Measurements from ENCODE around the gene KIFC1. TPM values are rescaled to one million over a fixed set of nuclear protein-coding genes. Genes with fewer than 3 reads are reported as not detected.
A peak's percentile ranks its signal among the peaks of the same experiment; 100 is the strongest.

KIFC1 gene
- total RNA-seq, 1 donor from 2014 or later: 7.4 TPM

GRCh38 chr6:33410711-33411631 lies 19.3 kb downstream of the KIFC1 start, which contains the start of gene PHF1:
PHF1 (plus strand) TSS chr6:33411014; CDS start chr6:33412264, 1,250 bp downstream.
- DNase-seq (ENCODE audit: low spot score): no peak
- H3K4me1 Mint-ChIP-seq (ENCODE audit: low read depth): peaks cover 36% of the 10 kb centered on the region
- H3K4me3 Mint-ChIP-seq (ENCODE audit: unreplicated experiment): peak within 1 kb of the TSS; percentile 84
- peak within 1 kb of the TSS; percentile 92 for H3K27ac Mint-ChIP-seq (ENCODE audit: unreplicated experiment)
- peak; percentile 59 for TF ChIP-seq CTCF (IDR thresholded peaks at IDR 0.05)
- peaks cover 12% of the 10 kb centered on the region for H3K36me3 Mint-ChIP-seq (ENCODE audit: low read depth)
- no peaks in the 10 kb centered on the region for H3K27me3 Mint-ChIP-seq (ENCODE audit: low read depth)
- H3K9me3 Mint-ChIP-seq (ENCODE audit: low read depth): no peaks in the 10 kb centered on the region

GRCh38 chr6:33411632-33412005 lies 20.0 kb downstream of the KIFC1 start:
- H3K4me1 Mint-ChIP-seq (ENCODE audit: low read depth): peaks cover 43% of the 10 kb centered on the region
- no peaks in the 10 kb centered on the region for H3K9me3 Mint-ChIP-seq (ENCODE audit: low read depth)
- H3K4me3 Mint-ChIP-seq (ENCODE audit: unreplicated experiment): peak overlapping the region; percentile 78
- no peak for TF ChIP-seq CTCF (IDR thresholded peaks at IDR 0.05)
- no peaks in the 10 kb centered on the region for H3K27me3 Mint-ChIP-seq (ENCODE audit: low read depth)
- H3K36me3 Mint-ChIP-seq (ENCODE audit: low read depth): peaks cover 12% of the 10 kb centered on the region
- no peak for DNase-seq (ENCODE audit: low spot score)
- peak overlapping the region; percentile 76 for H3K27ac Mint-ChIP-seq (ENCODE audit: unreplicated experiment)

GRCh38 chr6:33412140-33413009 lies 20.8 kb downstream of the KIFC1 start:
- no peaks in the 10 kb centered on the region for H3K9me3 Mint-ChIP-seq (ENCODE audit: low read depth)
- H3K4me3 Mint-ChIP-seq (ENCODE audit: unreplicated experiment): peak overlapping the region; percentile 78
- H3K36me3 Mint-ChIP-seq (ENCODE audit: low read depth): peaks cover 12% of the 10 kb centered on the region
- H3K4me1 Mint-ChIP-seq (ENCODE audit: low read depth): peaks cover 50% of the 10 kb centered on the region
- H3K27ac Mint-ChIP-seq (ENCODE audit: unreplicated experiment): no peak overlapping the region
- H3K27me3 Mint-ChIP-seq (ENCODE audit: low read depth): no peaks in the 10 kb centered on the region
- no peak for TF ChIP-seq CTCF (IDR thresholded peaks at IDR 0.05)
- DNase-seq (ENCODE audit: low spot score): no peak

GRCh38 chr6:33413241-33414120 lies 21.9 kb downstream of the KIFC1 start:
- Mint-ChIP-seq H3K4me1 (ENCODE audit: low read depth) (peaks cover 55% of the 10 kb centered on the region), H3K36me3 (ENCODE audit: low read depth) (peaks cover 12% of the 10 kb centered on the region), H3K9me3 (ENCODE audit: low read depth) (no peaks in the 10 kb centered on the region), H3K27me3 (ENCODE audit: low read depth) (no peaks in the 10 kb centered on the region), H3K27ac (ENCODE audit: unreplicated experiment) (peak overlapping the region; percentile 27), H3K4me3 (ENCODE audit: unreplicated experiment) (no peak overlapping the region)
- DNase-seq (ENCODE audit: low spot score): no peak
- TF ChIP-seq CTCF (IDR thresholded peaks at IDR 0.05): no peak

Data from chondrocyte (in vitro differentiated cells).